GM21515 (cell line): Measurements from ENCODE around the gene PPP6R1.

Experiments
- ATAC-seq: cut with Tn5 transposase; IDR thresholded peaks from one replicate; pipeline ENCODE4 v1.9.1; 2021; ENCODE audit not compliant: unreplicated experiment

The PPP6R1 gene, protein sequence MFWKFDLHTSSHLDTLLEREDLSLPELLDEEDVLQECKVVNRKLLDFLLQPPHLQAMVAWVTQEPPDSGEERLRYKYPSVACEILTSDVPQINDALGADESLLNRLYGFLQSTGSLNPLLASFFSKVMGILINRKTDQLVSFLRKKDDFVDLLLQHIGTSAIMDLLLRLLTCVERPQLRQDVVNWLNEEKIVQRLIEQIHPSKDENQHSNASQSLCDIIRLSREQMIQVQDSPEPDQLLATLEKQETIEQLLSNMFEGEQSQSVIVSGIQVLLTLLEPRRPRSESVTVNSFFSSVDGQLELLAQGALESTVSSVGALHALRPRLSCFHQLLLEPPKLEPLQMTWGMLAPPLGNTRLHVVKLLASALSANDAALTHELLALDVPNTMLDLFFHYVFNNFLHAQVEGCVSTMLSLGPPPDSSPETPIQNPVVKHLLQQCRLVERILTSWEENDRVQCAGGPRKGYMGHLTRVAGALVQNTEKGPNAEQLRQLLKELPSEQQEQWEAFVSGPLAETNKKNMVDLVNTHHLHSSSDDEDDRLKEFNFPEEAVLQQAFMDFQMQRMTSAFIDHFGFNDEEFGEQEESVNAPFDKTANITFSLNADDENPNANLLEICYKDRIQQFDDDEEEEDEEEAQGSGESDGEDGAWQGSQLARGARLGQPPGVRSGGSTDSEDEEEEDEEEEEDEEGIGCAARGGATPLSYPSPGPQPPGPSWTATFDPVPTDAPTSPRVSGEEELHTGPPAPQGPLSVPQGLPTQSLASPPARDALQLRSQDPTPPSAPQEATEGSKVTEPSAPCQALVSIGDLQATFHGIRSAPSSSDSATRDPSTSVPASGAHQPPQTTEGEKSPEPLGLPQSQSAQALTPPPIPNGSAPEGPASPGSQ

GRCh38 chr19:55258828-55259539 lies at the start of gene PPP6R1:
PPP6R1 (minus strand) TSS chr19:55259017; CDS start chr19:55247103, 11,914 bp downstream.
- ATAC-seq = peak; percentile 58

DNA sequence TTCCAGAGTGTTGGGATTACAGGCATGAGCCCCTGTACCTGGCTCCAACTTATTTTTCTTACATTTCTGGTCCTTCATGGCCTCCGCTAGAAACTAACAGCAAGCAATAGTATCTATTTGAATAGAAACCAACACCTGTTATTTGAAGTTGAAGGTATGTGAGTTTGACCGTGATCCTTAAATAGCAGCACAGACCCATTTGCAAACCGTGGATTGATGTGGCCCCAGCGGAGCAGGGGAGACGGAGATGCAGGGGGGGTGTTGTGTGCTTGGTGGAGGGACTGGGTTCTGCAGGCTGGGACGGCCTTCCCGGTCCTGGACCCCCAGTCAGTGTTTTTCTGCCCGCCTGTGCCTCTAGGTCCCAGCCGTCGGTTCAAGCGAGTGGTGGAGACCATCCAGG lies 49.5 kb upstream of the PPP6R1 start:
- ATAC-seq = no peak

DNA sequence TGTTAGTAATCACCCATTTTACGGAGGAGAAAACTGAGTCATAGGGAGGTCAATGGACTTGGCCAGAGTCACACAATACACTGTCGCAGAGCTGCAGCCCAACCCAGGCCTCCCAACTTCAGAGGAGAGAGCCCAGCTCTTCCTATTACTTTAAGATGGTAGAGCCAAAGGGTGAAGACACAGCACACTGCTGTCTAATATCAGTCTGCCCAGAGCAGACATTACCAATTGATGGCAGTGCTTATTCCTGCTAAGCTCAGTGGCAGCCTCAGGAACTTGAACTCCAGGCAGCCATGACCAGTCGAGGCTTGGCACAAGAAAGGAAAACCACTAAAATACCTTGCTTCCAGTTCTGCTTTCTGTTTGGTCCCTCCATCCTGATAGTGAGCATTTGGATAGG lies 47.9 kb upstream of the PPP6R1 start:
- no peak for ATAC-seq

GRCh38 chr19:55305983-55306562 lies 47.3 kb upstream of the PPP6R1 start:
- ATAC-seq = no peak

DNA sequence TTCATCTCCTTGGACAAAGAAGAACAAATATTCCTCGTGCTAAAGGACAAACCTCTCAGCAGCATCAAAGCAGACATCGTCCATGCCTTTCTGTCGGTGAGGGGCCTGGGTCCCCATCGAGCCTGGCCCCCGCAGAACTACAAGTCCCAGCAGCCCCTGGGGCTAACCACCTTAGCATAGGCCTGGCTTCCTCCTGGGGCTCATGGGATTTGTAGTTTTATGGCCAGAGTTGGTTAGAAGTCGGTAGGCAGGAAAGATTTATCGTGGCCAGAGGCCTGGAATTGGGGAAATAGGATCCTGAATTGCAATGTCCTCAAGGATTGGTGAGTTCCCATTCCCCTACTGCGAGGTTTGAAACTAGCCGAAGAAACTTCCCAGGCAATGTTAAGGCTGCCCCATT lies 46.7 kb upstream of the PPP6R1 start:
- no peak for ATAC-seq

GRCh38 chr19:55304980-55305379 lies 46.2 kb upstream of the PPP6R1 start:
- no peak for ATAC-seq

DNA sequence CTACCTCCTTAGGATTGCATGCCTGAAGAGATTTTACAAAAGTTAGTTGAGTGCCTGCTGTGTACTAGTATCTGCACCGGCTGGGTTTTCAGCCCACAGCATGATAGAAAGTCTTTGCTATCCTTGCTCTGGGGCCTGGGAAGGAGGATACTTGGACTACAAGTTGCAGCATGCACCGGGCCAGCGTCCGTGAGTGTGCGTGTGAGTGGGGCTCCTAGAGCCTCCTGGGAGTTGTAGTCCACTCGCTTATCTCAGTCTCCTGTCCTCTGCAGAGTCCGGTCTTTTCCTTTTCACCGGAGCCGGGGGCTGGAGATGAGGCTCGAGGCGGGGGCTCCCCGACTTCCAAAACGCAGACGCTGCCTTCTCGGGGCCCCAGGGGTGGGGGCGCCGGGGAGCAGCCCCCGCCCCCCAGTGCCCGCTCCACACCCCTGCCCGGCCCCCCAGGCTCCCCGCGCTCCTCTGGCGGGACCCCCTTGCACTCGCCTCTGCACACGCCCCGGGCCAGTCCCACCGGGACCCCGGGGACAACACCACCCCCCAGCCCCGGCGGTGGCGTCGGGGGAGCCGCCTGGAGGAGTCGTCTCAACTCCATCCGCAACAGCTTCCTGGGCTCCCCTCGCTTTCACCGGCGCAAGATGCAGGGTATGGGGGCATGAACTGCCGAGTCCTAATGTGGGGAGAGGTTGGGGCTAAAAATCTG lies 45.6 kb upstream of the PPP6R1 start:
- ATAC-seq = no peak

DNA sequence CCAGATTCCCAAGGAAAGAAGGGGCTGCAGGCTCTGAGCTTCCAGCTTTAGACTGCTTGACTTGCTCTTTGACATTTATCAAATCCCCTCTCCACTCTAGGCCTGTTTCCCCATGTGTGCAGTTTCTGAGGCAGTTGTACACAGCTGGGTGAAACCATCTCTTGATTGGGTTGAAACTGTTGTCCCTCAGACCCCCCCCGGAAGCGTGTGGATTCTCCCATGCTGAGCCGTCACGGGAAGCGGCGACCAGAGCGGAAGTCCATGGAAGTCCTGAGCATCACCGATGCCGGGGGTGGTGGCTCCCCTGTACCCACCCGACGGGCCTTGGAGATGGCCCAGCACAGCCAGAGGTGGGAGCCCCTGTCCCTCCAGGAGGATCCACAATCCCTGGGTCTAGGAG lies 44.7 kb upstream of the PPP6R1 start:
- ATAC-seq = no peak

GRCh38 chr19:55302318-55302703 lies 43.5 kb upstream of the PPP6R1 start:
- no peak for ATAC-seq

- ATAC-seq = peak; percentile 74
Observed at GRCh38 chr19:55301459-55302317, 42.9 kb upstream of the PPP6R1 start.

DNA sequence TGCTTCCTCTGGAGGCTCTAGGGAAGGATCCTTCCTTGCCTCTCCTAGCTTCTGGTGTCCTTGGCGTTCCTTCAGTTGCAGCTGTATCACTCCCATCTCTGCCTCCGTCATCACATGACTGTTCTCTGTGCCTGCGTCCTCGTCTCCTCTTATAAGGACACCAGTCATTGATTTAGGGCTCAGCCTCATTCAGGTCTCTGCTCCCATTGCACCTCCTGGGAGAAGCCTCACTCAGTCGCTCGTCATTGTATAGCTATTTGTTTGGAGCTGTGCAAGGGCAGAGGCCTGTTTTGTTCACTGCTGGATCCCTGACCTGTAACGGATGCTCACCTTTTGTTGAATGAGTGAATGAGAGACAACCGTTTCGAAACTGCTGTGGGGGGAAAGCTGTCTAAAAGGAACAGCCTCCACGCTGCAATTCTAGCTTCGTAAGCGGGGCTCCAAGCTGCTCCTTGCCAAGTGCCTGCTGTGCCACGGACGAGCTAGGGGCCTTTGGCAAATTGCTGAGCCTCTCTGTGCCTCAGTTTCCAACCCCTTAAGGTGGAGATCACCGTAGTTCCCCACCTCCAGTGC lies 42.2 kb upstream of the PPP6R1 start:
- no peak for ATAC-seq

- no peak for ATAC-seq
Observed at GRCh38 chr19:55299991-55300390, 41.2 kb upstream of the PPP6R1 start.

DNA sequence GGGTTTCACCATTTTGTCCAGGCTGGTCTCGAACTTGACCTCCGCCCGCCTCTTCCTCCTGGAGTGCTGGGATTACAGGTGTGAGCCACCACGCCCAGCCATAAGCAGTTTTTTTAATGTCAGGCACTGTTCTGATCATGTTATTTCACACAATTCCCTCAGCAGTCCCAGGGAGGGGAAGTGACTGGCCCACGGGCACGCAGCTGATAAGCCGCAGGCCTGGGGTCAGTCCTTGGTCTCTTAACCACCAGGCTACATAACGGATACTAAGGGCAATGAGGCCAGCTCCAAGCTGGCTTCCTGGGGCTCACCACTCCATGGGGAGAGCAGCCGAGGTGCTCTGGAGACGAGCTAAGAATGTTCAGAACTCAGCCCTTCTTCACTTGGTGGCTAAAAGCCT lies 38.5 kb upstream of the PPP6R1 start:
- ATAC-seq = no peak

GRCh38 chr19:55289117-55289796 lies 30.4 kb upstream of the PPP6R1 start:
- no peak for ATAC-seq

DNA sequence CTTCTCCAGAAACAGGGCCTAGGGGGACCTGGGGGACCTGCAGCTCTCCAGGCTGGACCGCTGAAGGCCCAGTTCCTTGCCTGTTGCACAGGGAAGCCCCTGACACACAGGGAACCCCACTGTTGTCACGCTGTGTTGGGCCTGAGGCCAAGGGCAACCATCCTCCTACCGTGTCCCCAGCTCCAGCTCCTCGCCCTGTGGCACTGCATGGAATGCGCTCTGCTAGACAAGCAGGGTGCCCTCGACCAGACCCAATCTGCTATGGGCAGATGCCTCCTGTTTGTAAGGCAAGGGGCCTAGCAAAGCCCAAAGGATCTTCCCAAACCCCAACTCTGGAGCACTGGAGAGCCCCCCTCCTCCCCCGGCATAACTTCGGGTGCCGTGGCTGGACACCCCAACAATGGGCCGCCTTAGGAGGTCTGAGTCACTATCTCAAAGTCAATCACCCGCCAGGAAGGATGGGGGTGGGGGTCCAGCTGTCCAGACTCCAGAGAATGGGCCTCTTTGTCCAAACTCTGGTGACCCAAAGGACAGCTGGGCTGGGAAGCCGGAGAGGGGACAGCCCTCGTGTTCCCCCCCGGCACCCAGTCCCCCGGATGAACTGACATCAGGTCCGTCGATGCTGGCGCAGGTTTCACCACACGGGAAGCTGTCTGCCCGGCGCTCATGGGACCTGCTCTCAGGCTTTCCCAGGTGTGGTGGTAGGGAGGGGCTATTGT lies 28.7 kb upstream of the PPP6R1 start:
- ATAC-seq = no peak

DNA sequence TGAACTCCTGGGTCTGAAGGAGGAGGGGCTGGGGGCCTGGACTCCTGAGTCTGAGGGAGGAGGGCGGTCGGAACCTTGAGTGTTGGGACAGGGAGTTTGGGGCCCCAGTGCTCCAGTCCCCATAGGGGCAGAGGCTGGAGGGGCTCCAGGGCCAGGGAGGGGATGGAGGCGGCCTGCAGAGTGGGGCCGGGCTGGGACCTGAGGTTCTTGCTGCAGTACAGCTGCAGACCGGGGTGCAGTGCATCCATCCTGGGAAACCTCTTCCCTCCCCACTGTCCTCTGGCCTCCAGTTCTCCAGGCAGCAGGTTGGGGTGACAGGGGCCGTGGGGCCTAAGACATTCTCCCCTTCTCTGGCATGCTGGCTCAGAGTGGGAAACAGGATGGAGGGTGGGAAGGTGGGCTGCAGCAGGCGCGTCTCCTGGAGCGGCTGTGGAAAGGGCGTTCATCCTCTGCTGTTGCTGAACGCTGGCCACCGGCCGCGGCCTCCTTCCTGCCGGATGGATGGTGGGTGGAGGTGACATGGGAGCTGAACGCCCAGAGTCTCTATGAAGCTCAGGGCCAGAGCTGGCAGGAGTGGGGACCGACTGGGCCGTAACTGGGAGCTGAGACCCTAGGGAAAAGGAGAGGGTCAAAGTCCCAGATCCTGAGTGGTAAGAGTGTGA lies 26.5 kb upstream of the PPP6R1 start:
- no peak for ATAC-seq

DNA sequence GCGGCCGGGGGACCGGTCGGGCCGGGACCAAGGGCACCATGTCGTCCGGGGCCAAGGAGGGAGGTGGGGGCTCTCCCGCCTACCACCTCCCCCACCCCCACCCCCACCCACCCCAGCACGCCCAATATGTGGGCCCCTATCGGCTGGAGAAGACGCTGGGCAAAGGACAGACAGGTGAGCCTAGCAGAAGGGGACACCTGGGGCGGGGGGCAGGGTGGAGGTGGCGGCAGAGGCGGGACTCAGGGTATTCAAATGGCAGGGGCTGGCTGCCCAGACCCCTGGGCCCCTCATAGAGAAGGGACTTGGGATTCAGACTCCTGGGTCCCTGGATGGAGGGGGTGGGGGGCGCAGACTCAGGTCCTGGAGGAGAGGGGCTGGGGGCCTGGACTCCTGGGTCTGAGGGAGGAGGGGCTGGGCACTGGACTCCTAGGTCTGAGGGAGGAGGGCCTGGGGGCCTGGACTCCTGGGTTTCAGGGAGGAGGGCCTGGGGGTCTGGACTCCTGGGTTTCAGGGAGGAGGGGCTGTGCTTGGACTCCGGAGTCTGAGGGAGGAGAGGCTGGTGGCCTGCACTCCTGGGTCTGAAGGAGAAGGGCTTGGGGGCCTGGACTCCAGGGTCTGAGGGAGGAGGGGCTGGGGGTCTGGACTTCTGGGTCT lies 25.7 kb upstream of the PPP6R1 start:
- ATAC-seq = no peak
